ENCODE results near the gene COL19A1. TPM values are rescaled to one million over a fixed set of nuclear protein-coding genes. Genes with fewer than 3 reads are reported as not detected.

Gene COL19A1
- total and polyA plus RNA-seq, 2 donors from 2014 or later: 0.60 to 1.1 TPM

DNA sequence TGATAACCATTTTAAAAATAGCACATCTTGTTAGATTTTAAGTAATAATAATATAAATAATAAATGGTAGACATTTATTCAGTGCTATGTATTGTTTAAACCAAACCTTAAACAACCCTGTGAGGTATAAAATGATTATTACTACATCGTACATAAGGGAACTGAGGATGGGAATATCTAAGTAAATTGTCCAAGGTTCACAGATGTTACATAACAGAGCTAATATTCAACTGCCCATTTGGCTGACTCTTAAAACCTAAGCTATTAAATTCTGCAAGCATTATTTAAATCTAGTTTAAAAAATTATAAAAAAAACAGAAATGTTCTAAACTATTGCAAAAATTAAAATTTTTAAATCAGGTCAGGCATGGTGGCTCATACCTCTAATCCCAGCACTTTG, 175.1 kb downstream of the COL19A1 start:
- Histone ChIP-seq H3K4me1 (ENCODE audit: control insufficient read depth in 2 of 3, insufficient read depth in 2 of 3, low read depth in 1 of 3, low read length in 3 of 3) (no peaks in the 10 kb centered on the region), H3K4me3 (ENCODE audit: low read length in 3 of 3) (no peak overlapping the region), H3K9ac (ENCODE audit: low read length in 3 of 3) (no peak overlapping the region), H3K27ac (ENCODE audit: low read depth in 2 of 2, low read length in 2 of 2) (no peak overlapping the region), H3K9me3 (ENCODE audit: control insufficient read depth in 2 of 3, insufficient read depth in 1 of 3, low read length in 3 of 3) (peaks cover 0 to 5% (median 0%) of the 10 kb centered on the region in 3 donors), H3K36me3 (ENCODE audit: control insufficient read depth in 2 of 3, insufficient read depth in 3 of 3, low read length in 3 of 3) (no peaks in the 10 kb centered on the region), H3K27me3 (ENCODE audit: control insufficient read depth, insufficient read depth, low read length) (no peaks in the 10 kb centered on the region)
- intact Hi-C loops (cut with DNase I): no loop called here
- no peak for FAIRE-seq
- no peak for DNase-seq
- TF ChIP-seq, protein P1, sequence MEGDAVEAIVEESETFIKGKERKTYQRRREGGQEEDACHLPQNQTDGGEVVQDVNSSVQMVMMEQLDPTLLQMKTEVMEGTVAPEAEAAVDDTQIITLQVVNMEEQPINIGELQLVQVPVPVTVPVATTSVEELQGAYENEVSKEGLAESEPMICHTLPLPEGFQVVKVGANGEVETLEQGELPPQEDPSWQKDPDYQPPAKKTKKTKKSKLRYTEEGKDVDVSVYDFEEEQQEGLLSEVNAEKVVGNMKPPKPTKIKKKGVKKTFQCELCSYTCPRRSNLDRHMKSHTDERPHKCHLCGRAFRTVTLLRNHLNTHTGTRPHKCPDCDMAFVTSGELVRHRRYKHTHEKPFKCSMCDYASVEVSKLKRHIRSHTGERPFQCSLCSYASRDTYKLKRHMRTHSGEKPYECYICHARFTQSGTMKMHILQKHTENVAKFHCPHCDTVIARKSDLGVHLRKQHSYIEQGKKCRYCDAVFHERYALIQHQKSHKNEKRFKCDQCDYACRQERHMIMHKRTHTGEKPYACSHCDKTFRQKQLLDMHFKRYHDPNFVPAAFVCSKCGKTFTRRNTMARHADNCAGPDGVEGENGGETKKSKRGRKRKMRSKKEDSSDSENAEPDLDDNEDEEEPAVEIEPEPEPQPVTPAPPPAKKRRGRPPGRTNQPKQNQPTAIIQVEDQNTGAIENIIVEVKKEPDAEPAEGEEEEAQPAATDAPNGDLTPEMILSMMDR (IDR thresholded peaks at IDR 0.05; ENCODE audit: borderline replicate concordance, extremely low read depth, insufficient read depth): no peak

DNA sequence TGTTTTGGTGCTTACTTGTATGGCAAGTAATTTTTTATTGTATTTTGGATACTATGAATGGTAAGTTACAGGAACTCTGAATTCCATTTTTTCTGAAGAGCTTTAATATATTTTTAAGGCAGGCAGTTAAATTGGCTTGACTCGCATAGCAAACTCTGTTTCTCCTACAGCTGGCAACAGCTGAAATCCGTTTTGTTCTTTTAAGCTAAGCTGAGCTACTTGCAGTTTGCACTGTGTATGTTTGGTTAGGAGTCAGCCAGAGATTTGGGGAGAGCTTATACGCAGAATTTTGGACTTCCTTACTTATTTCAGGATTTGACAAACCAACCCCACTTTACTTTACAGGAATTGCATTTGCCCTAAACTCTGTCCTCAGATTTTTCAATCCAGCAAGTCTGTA, 179.1 kb downstream of the COL19A1 start:
- H3K36me3 ChIP-seq (ENCODE audit: control insufficient read depth in 2 of 3, insufficient read depth in 3 of 3, low read length in 3 of 3): no peaks in the 10 kb centered on the region
- DNase-seq (peak in 2 of 5 donors; percentile 7 to 29), FAIRE-seq (no peak)
- no peaks in the 10 kb centered on the region for H3K27me3 ChIP-seq (ENCODE audit: control insufficient read depth, insufficient read depth, low read length)
- no peak overlapping the region for H3K27ac ChIP-seq (ENCODE audit: low read depth in 2 of 2, low read length in 2 of 2)
- intact Hi-C loops (cut with DNase I): no loop called here
- TF ChIP-seq, protein P1 (IDR thresholded peaks at IDR 0.05; ENCODE audit: borderline replicate concordance, extremely low read depth, insufficient read depth): no peak
- H3K4me3 ChIP-seq (ENCODE audit: low read length in 3 of 3): no peak overlapping the region
- peaks cover 0 to 5% (median 0%) of the 10 kb centered on the region in 3 donors for H3K9me3 ChIP-seq (ENCODE audit: control insufficient read depth in 2 of 3, insufficient read depth in 1 of 3, low read length in 3 of 3)
- H3K4me1 ChIP-seq (ENCODE audit: control insufficient read depth in 2 of 3, insufficient read depth in 2 of 3, low read depth in 1 of 3, low read length in 3 of 3): no peaks in the 10 kb centered on the region
- H3K9ac ChIP-seq (ENCODE audit: low read length in 3 of 3): no peak overlapping the region

DNA sequence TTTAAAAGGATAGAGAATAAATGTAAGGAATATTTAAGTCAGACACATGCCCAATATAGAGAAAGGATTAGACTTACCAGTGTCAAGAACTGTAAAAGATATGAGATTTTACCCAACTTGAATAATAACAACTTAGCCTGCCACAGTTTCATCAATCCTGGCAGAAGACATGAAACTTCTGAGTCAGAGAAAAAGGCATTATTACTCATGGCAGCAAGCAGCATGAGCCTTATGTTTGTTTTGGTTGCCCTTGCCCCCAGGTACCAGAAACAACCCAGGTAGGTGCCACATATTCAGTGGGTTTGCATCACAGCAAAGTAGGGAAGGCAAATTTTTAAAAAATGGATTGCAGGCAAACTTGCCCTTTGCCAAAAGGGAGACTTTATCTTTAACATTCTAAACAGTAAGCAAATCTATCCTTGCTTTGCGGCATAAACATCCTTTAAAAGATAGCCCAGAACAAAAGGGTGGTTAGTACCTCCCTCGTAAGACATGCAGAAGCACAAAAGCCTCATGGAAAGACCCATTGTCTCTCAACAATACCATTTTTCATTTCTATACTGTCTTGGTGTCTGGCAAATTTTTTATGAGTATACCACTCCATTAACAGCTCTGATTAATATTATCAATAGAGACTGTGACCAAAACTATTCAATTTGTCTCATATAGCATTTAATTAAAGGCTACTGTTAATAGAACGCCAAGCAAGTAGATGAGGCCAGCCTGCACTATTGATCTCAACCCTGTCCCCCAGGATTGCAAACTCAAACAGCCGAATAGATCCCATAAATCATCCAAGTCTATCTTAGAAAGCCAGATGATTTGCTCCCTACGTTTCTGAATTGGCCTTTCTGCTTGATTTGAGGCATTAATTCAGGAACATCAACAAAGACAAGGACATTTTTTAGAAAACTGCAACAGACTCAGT, 185.1 kb downstream of the COL19A1 start:
- no peaks in the 10 kb centered on the region for H3K27me3 ChIP-seq (ENCODE audit: control insufficient read depth, insufficient read depth, low read length)
- no peak for FAIRE-seq
- H3K4me3 ChIP-seq (ENCODE audit: low read length in 3 of 3): no peak overlapping the region
- H3K27ac ChIP-seq (ENCODE audit: low read depth in 2 of 2, low read length in 2 of 2): no peak overlapping the region
- intact Hi-C loops (cut with DNase I): no loop called here
- no peak overlapping the region for H3K9ac ChIP-seq (ENCODE audit: low read length in 3 of 3)
- H3K36me3 ChIP-seq (ENCODE audit: control insufficient read depth in 2 of 3, insufficient read depth in 3 of 3, low read length in 3 of 3): no peaks in the 10 kb centered on the region
- TF ChIP-seq, protein P1 (IDR thresholded peaks at IDR 0.05; ENCODE audit: borderline replicate concordance, extremely low read depth, insufficient read depth): no peak
- no peak for DNase-seq
- no peaks in the 10 kb centered on the region for H3K9me3 ChIP-seq (ENCODE audit: control insufficient read depth in 2 of 3, insufficient read depth in 1 of 3, low read length in 3 of 3)
- no peaks in the 10 kb centered on the region for H3K4me1 ChIP-seq (ENCODE audit: control insufficient read depth in 2 of 3, insufficient read depth in 2 of 3, low read depth in 1 of 3, low read length in 3 of 3)
